ENCODE measurements around the gene HERC3. TPM values are rescaled to one million over a fixed set of nuclear protein-coding genes. Genes with fewer than 3 reads are reported as not detected.

The HERC3 gene
- total RNA-seq (2022): 9.2 and 10.5 TPM in 2 replicates
- Bru-seq, nascent RNA: percentile 54 among the genes with signal in this experiment
- BruChase-seq, experiment 1, labeled RNA remaining after a 2-hour chase: percentile 55 among the genes with signal in this experiment
- BruChase-seq, experiment 2, labeled RNA remaining after a 6-hour chase: percentile 57 among the genes with signal in this experiment
- long read RNA-seq, partial matches to known transcripts: 1 of 2 reads
- long read RNA-seq, other reads (novel, unspliced or antisense): 1 of 2 reads

GRCh38 chr4:88591787-88592599 is at the start of gene HERC3:
Gene HERC3 (plus strand): TSS chr4:88592480. CDS start chr4:88605824, 13,344 bp downstream.
- peak within 1 kb of the TSS; percentile 71 for H3K27ac Mint-ChIP-seq (ENCODE audit: unreplicated experiment)
- H3K36me3 Mint-ChIP-seq (ENCODE audit: insufficient read depth, unreplicated experiment): no peaks in the 10 kb centered on the region
- Histone ChIP-seq H3K36me3 (ENCODE audit: control insufficient read depth, insufficient read depth, low read length) (no peaks in the 10 kb centered on the region), H3K4me3 (ENCODE audit: low read depth, low read length) (peak within 1 kb of the TSS; percentile 86), H3K27me3 (replicated peaks; ENCODE audit: control insufficient read depth, insufficient read depth, low read length) (no peaks in the 10 kb centered on the region), H3K9me3 (no peaks in the 10 kb centered on the region), H3K4me1 (peaks cover 13% of the 10 kb centered on the region)
- TF ChIP-seq CTCF (IDR thresholded peaks at IDR 0.05; ENCODE audit: insufficient read depth in 1 of 2, low read depth in 1 of 2, low read length in 1 of 2, severe bottlenecking in 1 of 2, unreplicated experiment in 1 of 2): no peak
- POLR2A ChIA-PET: no interaction called here
- H3K27me3 Mint-ChIP-seq (ENCODE audit: insufficient read depth, unreplicated experiment): no peaks in the 10 kb centered on the region
- peaks cover 6% of the 10 kb centered on the region for H3K4me1 Mint-ChIP-seq (ENCODE audit: low read depth, unreplicated experiment)
- CTCF ChIA-PET: interaction anchor here (1.6 kb wide), 1 partner anchor 67 kb away, joined by 13 read pairs; no protein-coding TSS in a partner anchor
- intact Hi-C loops (cut with micrococcal nuclease; ENCODE audit: unreplicated experiment): loop anchor here (1.0 to 5.0 kb wide), 3 partner anchors 55 to 67 kb away; no protein-coding TSS in a partner anchor
- BruUV-seq (replicated peaks): no TSS peak
- peak within 1 kb of the TSS; percentile 96 for H3K4me3 Mint-ChIP-seq (ENCODE audit: unreplicated experiment)
- DNase-seq: peak; percentile 86 to 93
- H3K9me3 Mint-ChIP-seq (ENCODE audit: unreplicated experiment): no peaks in the 10 kb centered on the region

GRCh38 chr4:88549815-88550214 is 42.5 kb upstream of the HERC3 start:
- CTCF ChIA-PET: no interaction called here
- H3K4me3 ChIP-seq (ENCODE audit: low read depth, low read length): no peak overlapping the region
- TF ChIP-seq CTCF (IDR thresholded peaks at IDR 0.05; ENCODE audit: insufficient read depth in 1 of 2, low read depth in 1 of 2, low read length in 1 of 2, severe bottlenecking in 1 of 2, unreplicated experiment in 1 of 2): no peak
- H3K9me3 ChIP-seq: no peaks in the 10 kb centered on the region
- Mint-ChIP-seq H3K9me3 (ENCODE audit: unreplicated experiment) (no peaks in the 10 kb centered on the region), H3K27me3 (ENCODE audit: insufficient read depth, unreplicated experiment) (peaks cover 8% of the 10 kb centered on the region), H3K4me3 (ENCODE audit: unreplicated experiment) (no peak overlapping the region), H3K36me3 (ENCODE audit: insufficient read depth, unreplicated experiment) (no peaks in the 10 kb centered on the region), H3K4me1 (ENCODE audit: low read depth, unreplicated experiment) (no peaks in the 10 kb centered on the region), H3K27ac (ENCODE audit: unreplicated experiment) (no peak overlapping the region)
- intact Hi-C loops (cut with micrococcal nuclease; ENCODE audit: unreplicated experiment): no loop called here
- no peaks in the 10 kb centered on the region for H3K4me1 ChIP-seq
- DNase-seq: no peak
- no TSS peak for BruUV-seq (replicated peaks)
- no peaks in the 10 kb centered on the region for H3K27me3 ChIP-seq (replicated peaks; ENCODE audit: control insufficient read depth, insufficient read depth, low read length)
- POLR2A ChIA-PET: no interaction called here
- H3K36me3 ChIP-seq (ENCODE audit: control insufficient read depth, insufficient read depth, low read length): no peaks in the 10 kb centered on the region

GRCh38 chr4:88567591-88567990 is 24.7 kb upstream of the HERC3 start:
- Mint-ChIP-seq H3K9me3 (ENCODE audit: unreplicated experiment) (no peaks in the 10 kb centered on the region), H3K27me3 (ENCODE audit: insufficient read depth, unreplicated experiment) (peaks cover 16% of the 10 kb centered on the region), H3K4me1 (ENCODE audit: low read depth, unreplicated experiment) (peaks cover 7% of the 10 kb centered on the region), H3K4me3 (ENCODE audit: unreplicated experiment) (no peak overlapping the region), H3K36me3 (ENCODE audit: insufficient read depth, unreplicated experiment) (no peaks in the 10 kb centered on the region), H3K27ac (ENCODE audit: unreplicated experiment) (no peak overlapping the region)
- CTCF ChIA-PET: no interaction called here
- POLR2A ChIA-PET: no interaction called here
- BruUV-seq (replicated peaks): no TSS peak
- Histone ChIP-seq H3K4me3 (ENCODE audit: low read depth, low read length) (no peak overlapping the region), H3K36me3 (ENCODE audit: control insufficient read depth, insufficient read depth, low read length) (no peaks in the 10 kb centered on the region), H3K4me1 (no peaks in the 10 kb centered on the region; the same call in 1 of the 2 replicates), H3K27me3 (replicated peaks; ENCODE audit: control insufficient read depth, insufficient read depth, low read length) (no peaks in the 10 kb centered on the region), H3K9me3 (no peaks in the 10 kb centered on the region)
- TF ChIP-seq CTCF (IDR thresholded peaks at IDR 0.05; ENCODE audit: insufficient read depth in 1 of 2, low read depth in 1 of 2, low read length in 1 of 2, severe bottlenecking in 1 of 2, unreplicated experiment in 1 of 2): no peak
- no peak for DNase-seq
- intact Hi-C loops (cut with micrococcal nuclease; ENCODE audit: unreplicated experiment): no loop called here

Measured in Caco-2 (cell line).